HL-60 (cell line): ENCODE data around the gene BGN.

ENCODE experiments used
- DNase-seq, 2 experiments: peaks; one replicate each; pipeline ENCODE4 v3.0.0-alpha.2; 2010 to 2020; ENCODE audit warnings: low read depth in 1 of 2, low spot score in 1 of 2
- H3K27ac ChIP-seq: fragments of 250-450 bp; sonication (Bioruptor Pico); replicated peaks from 2 replicates; pipeline ENCODE4 v1.5.1; 2020; ENCODE audit warnings: mild to moderate bottlenecking, moderate library complexity
- H3K27me3 ChIP-seq: fragments of 250-450 bp; sonication (Bioruptor Pico); 2 replicates; pipeline ENCODE4 v1.5.1; 2021; ENCODE audit warnings: mild to moderate bottlenecking, moderate library complexity; ENCODE audit not compliant: insufficient read depth, poor library complexity, severe bottlenecking
- H3K4me3 ChIP-seq: replicated peaks from 2 replicates; pipeline ENCODE4 v1.5.1; 2011; ENCODE audit warnings: mild to moderate bottlenecking, control low read depth, low read length; ENCODE audit not compliant: insufficient read depth
- CTCF ChIP-seq: IDR thresholded peaks from one replicate; pipeline ENCODE4 v1.5.1; 2011; ENCODE audit warnings: low read length, control low read depth, inconsistent platforms; ENCODE audit not compliant: insufficient read depth
- GABPA ChIP-seq: IDR thresholded peaks from 2 replicates; pipeline ENCODE4 v1.6.1; 2012; ENCODE audit warnings: low read depth
- POLR2AphosphoS5 ChIP-seq: IDR thresholded peaks from 2 replicates; pipeline ENCODE4 v1.6.1; 2012; ENCODE audit warnings: low read depth
- REST ChIP-seq: IDR thresholded peaks from 2 replicates; pipeline ENCODE4 v1.6.1; 2012; ENCODE audit warnings: low read depth; ENCODE audit not compliant: insufficient replicate concordance
- SPI1 ChIP-seq: IDR thresholded peaks from 2 replicates; pipeline ENCODE4 v1.6.1; 2012; ENCODE audit warnings: low read depth, mild to moderate bottlenecking, borderline replicate concordance

BGN gene

GRCh38 chrX:153473126-153473525, 21.7 kb upstream of the BGN start:
- TF ChIP-seq REST, result no peak

GRCh38 chrX:153474266-153474665, 20.5 kb upstream of the BGN start:
- no peak overlapping the region for H3K4me3 ChIP-seq
- TF ChIP-seq POLR2AphosphoS5 (no peak), SPI1 (no peak), GABPA (no peak), CTCF (no peak), REST (no peak)
- no peak for DNase-seq
- no peaks in the 10 kb centered on the region for H3K27me3 ChIP-seq
- H3K27ac ChIP-seq, result no peak overlapping the region

More at GRCh38 chrX:153473126-153473525, 21.7 kb upstream of the BGN start:
- DNase-seq, result no peak
- Histone ChIP-seq H3K4me3 (no peak overlapping the region), H3K27ac (no peak overlapping the region), H3K27me3 (no peaks in the 10 kb centered on the region)

GRCh38 chrX:153474718-153475117, 20.1 kb upstream of the BGN start:
- DNase-seq, result peak in 1 of 2 experiments; percentile 20
- TF ChIP-seq GABPA (no peak), CTCF (no peak), REST (no peak), SPI1 (no peak), POLR2AphosphoS5 (no peak)
- Histone ChIP-seq H3K27me3 (no peaks in the 10 kb centered on the region), H3K27ac (no peak overlapping the region), H3K4me3 (no peak overlapping the region)

- DNase-seq, result no peak
- H3K27me3 ChIP-seq, result no peaks in the 10 kb centered on the region
- H3K27ac ChIP-seq, result no peak overlapping the region
- no peak overlapping the region for H3K4me3 ChIP-seq
- no peak for TF ChIP-seq SPI1
- TF ChIP-seq REST, result no peak
- no peak for TF ChIP-seq POLR2AphosphoS5
- no peak for TF ChIP-seq CTCF
- TF ChIP-seq GABPA, result no peak
These were observed 19.5 kb upstream of the BGN start for GRCh38 chrX:153475271-153475670.
